CD4-positive, alpha-beta T cell treated with Interleukin-21 for 1 hour (primary cell): ENCODE data around the gene OGFOD1.

Experiments used
- DNase-seq: peaks from one replicate; pipeline ENCODE4 v3.0.0-alpha.2; 2020

OGFOD1 gene

GRCh38 chr16:56428091-56428490, 23.3 kb upstream of the OGFOD1 start:
- DNase-seq: no peak

GRCh38 chr16:56436258-56436657, 15.1 kb upstream of the OGFOD1 start:
- no peak for DNase-seq

- no peak for DNase-seq
These were observed 13.3 kb upstream of the OGFOD1 start for GRCh38 chr16:56438038-56438437.

- no peak for DNase-seq
These were observed 4.1 kb upstream of the OGFOD1 start for GRCh38 chr16:56447286-56447685.

GRCh38 chr16:56448005-56448404, 3.3 kb upstream of the OGFOD1 start:
- DNase-seq: no peak

- no peak for DNase-seq
These were observed 924 bp upstream of the OGFOD1 start for GRCh38 chr16:56450275-56450985.

- peak; percentile 7 for DNase-seq
These were observed 667 bp downstream of the OGFOD1 start for GRCh38 chr16:56451753-56452689.

DNA sequence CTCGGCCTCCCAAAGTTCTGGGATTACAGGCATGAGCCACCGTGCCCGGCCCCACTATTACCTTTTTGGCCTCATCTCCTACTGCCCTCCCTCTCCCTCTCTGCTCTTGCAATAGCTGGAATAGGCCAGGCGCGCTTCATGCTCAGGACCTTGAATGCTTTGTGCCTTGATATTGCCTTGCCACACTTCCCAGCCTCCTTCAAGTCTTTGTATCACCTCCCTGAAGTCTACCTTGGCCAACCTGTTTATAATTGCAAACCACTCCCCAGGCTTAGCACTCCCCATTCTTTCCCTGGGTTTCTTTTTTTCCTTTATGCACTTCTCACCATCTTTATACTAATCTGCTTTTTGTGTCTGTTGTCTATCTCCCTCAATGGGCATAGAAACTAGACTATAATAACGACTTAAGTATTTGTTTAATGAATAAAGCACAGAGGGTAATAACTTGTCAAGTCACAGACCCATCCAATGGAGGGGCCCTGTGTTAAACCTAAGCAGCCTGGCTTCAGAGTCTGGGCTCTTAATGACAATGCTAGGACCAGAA, 6.6 kb downstream of the OGFOD1 start:
- no peak for DNase-seq

- DNase-seq: no peak
These were observed 8.7 kb downstream of the OGFOD1 start for GRCh38 chr16:56460101-56460500.

- no peak for DNase-seq
These were observed 10.9 kb downstream of the OGFOD1 start for GRCh38 chr16:56462064-56462796.

GRCh38 chr16:56463153-56463552, 11.8 kb downstream of the OGFOD1 start:
- no peak for DNase-seq

DNA sequence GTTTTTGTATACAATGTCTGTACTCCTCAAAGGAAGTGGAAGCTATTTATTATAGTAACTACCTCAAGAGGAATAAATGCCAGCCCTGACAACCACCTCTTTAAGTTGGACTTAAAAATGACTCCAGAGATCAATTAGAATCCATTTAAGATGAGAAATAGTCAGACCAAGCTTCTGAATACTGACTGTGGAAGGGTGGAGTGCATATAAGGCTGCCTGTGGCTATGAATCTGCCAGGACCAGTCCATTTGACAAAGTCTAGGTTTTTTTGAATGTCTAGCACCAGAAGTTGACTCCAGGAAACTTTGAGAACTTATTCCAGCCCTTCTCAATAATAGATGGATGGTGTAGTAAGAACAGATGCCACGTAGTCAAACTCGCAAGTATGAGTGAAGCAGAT, 15.0 kb downstream of the OGFOD1 start:
- DNase-seq: no peak

DNA sequence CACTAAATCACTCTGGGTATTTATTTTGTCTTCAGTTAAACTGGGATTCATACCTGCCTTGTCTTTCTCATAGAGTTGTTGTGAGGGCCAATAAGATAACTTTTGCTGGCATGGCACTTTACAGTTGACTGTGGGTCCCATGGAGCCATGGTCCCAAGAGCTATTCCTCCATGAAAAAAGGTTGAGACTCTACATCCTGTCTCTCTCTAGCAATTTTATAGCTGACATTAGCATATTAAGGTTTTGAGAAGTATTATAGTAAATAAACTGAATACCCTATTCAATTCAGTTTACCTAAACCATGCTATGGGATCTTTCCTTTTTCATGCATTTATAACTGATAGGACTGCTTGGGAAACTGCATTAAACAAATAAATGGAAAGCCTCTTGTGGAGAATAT, 17.4 kb downstream of the OGFOD1 start:
- DNase-seq: no peak

DNA sequence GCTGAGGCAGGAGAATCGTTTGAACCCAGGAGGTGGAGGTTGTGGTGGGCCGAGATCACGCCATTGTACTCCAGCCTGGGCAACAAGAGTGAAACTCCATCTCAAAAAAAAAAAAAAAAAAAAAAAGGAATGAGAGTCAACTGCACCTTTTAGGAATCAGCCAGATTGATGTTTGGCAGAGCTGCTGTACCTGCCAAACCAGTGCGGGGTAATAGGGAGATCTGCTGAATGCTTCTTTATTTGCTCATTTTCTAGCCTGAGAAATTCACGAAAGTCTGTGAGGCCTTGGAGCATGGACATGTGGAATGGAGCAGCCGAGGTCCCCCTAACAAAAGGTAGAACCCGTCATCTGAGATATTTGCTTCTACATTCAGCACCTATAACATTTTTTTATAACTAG, 18.4 kb downstream of the OGFOD1 start:
- DNase-seq: no peak

DNA sequence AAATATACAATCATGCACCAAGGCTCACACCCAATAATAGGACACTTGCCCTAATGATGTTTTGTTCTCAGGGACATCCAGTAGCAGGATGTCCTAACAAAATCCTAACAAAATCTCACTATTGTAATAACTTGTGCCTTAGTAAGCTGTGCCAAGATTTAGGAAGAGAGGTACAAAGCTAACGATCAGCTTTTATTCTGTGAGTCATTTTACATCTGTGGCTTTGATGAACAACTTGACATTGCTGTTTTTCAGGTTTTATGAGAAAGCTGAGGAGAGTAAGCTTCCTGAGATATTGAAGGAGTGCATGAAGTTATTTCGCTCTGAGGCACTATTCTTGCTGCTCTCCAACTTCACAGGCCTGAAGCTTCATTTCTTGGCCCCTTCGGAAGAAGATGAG, 18.9 kb downstream of the OGFOD1 start:
- DNase-seq: no peak

GRCh38 chr16:56470666-56471065, 19.3 kb downstream of the OGFOD1 start:
- DNase-seq: no peak

DNA sequence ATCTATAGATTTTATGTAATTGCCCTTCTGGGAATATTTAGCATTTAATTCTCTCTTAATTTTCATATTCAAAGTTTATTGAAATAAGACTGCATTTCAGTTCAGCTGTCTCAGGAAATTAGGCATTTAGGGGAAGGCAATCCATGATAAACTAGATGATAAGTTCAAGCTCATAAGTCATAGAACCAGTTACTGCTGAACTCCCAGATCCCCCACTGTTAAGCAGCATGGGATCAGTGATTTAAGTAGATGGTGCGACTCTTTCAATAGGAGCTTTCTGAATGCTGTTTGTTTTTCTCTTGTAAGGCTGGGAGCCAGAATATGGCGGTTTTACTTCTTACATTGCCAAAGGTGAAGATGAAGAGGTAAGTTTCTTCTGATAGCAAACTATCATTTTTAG, 23.8 kb downstream of the OGFOD1 start:
- DNase-seq: no peak

DNA sequence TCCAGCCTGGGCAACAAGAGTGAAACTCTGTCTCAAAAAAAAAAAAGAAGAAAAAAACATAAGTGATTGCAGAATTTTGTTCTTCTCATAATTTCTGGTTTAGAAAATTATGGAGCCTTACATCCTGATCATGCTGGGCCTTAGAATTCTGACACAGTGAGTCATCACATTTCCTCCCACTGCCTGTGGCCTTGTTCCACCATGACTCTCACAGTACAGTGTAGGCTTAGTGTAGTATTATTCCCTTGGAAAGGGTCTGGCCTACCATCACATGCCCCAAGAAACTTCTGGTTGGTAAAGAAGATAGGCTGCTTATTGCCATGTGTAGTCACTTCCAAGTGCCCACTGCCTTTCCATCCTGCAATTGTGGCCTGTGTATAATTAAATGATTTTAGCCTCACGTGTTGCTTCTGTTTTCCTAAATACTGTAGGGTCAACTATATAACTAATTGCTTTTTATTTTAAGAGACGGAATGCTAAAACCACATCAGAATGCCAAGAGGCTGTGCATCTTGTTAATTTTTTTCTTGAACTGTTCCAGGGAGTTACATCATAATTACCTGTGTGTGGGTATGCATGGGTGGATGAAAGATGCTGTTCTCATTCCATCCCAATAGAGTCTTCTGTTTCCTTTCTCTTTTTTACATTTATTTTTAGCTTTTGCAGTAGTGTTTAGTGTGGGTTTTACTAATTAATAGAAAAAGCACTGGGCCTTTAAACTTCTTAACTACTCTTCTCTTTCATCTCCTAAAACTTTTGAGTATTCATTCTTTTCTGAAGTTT, 25.9 kb downstream of the OGFOD1 start:
- no peak for DNase-seq

DNA sequence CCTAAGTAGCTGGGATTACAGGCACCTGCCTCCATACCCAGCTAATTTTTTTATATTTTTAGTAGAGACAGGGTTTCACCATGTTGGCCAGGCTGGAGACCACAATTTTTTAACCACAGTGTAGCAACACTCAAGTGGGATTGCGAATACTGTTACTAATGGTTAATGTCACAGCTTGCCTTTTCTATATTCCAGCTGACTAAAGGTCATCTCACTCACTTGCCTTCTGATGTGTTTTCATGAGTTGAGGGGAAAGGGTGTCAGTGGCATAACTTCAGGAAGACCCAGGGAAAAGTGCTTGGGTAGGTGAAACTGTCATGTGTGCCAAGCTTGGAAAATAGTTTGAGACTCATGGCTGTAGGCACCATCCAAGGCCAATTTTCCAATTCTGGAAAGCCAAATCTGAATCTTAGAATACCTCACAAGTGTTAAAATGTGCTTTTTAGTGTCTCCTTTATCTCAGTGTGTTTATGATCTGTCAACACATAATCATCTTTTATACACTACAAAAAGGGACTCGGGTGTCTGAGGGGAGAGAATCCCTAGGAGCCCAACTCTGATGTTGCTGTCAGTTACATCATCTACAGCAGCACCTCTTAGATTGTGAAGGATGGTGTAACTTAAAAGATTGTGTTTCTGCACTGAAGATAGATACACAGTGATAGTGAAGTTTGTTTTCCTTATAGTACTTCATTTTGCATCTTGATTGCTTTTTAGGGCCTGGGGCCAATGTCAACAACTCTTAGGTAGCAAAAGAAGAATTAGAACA, 27.1 kb downstream of the OGFOD1 start:
- DNase-seq: no peak

DNA sequence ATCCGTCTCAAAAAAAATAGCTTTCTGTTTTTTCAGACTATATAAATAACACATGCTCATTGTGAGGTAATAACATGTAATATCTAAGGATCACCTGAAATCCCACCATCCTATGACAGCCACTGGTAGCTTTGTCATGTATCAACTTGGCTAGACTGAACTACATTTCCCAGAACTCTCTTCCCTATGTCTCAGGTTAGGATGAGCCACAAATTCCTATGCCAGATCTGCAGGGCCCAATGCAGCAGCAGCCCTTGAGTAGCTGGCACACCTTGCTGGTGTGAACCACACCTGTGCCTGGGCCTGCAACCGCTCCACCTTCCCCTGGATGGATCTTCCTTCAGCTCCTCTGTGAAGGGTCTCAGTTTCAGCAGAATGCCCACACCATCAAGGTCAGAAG, 28.1 kb downstream of the OGFOD1 start:
- DNase-seq: no peak

DNA sequence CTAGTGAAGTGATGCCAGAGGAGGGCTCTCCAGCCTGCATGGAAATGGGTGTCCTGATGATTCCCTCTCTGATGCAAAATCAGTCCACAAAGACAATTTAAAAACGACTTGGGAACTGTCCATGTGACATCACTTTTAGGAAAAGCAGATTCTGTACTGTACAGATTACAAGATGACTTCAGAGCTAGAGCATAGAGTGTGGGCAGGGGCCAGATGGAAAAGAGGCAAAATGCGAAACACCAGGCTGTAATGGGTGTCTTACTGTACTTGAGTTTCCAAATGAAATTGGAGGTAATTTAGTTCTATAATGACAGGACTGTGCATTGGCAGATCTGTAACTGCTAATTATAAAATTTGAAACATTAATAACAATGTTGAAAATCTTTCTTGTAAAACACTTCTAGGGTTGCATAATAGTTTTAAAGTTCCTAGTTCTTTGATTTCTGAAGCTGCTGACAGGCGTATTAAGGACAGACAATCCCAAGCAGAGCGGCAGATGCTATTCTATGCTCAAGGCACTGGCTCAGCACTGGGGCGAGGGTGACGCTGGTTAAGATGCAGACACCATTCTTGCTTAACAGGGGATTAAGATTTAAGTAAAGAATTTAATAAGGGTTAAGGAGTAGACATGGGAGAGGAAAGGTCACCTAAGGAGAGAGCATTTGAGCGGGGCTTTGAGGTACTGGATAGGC, 29.6 kb downstream of the OGFOD1 start:
- no peak for DNase-seq
